Measurements from ENCODE around the gene PTK6.

DNA sequence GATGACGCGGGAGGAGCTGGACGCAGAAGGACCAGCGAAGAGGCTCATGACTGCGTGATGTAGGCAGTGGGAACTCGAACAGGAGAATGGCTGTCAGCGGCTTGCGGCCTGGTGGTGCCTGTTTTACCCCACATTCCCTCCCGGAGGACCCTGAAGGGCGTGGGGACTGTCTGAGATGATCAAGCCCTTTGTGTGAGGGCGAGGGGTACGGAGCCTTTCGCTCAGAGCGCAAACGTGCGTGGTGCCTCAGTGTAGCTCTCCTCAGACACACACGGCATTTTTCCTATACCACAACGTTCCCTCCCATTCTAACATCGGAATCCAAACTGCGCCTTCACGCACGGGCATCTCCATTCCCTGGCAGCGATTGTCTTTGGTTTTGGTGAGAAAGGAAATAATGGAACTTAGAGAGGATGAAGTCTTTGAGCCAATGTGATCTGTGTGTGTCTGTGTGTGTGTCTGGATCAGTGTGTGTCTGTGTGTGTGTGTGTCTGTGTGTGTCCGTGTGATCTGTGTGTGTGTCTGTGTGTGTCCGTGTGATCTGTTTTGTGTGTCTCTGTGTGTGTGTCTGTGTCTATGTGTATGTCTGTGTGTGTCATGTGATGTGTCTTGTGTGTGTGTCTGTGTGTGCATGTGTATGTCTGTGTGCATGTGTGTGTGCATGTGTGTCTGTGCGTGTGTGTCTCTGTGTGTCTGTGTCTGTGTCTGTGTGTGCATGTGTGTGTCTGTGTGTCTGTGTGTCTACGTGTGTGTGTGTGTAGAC is 5.3 kb downstream of the PTK6 start:
- TF ChIP-seq SIN3A (IDR thresholded peaks at IDR 0.05; ENCODE audit: borderline replicate concordance, insufficient read depth, low read length) (no peak), POLR2AphosphoS5 (IDR thresholded peaks at IDR 0.05; ENCODE audit: low read depth, low read length) (no peak), TAF1 (IDR thresholded peaks at IDR 0.05; ENCODE audit: borderline replicate concordance, insufficient read depth, low read length) (no peak)
